GM23248 (cell line): ENCODE measurements around the gene MINDY1. TPM values are rescaled to one million over a fixed set of nuclear protein-coding genes. Genes with fewer than 3 reads are reported as not detected.

Experiments
- DNase-seq: peaks from one replicate; pipeline ENCODE4 v3.0.0-alpha.2; 2015
- H2AFZ ChIP-seq: fragments of 200-600 bp; sonication (generic); 2 replicates; pipeline ENCODE4 v1.6.1; 2016; ENCODE audit warnings: antibody characterized with exemption
- H3F3A ChIP-seq: fragments of 200-600 bp; sonication (generic); 2 replicates; pipeline ENCODE4 v1.6.1; 2016; ENCODE audit warnings: mild to moderate bottlenecking, antibody characterized with exemption, mixed run types; ENCODE audit not compliant: insufficient read depth
- H3K27ac ChIP-seq: fragments of 200-600 bp; sonication (generic); 2 replicates; pipeline ENCODE4 v1.5.1; 2016; ENCODE audit warnings: mild to moderate bottlenecking
- H3K27me3 ChIP-seq: fragments of 200-600 bp; sonication (generic); replicated peaks from 2 replicates; pipeline ENCODE4 v1.6.1; 2016; ENCODE audit warnings: mild to moderate bottlenecking; ENCODE audit not compliant: insufficient read depth
- H3K36me3 ChIP-seq: fragments of 200-600 bp; sonication (generic); 2 replicates; pipeline ENCODE4 v1.6.1; 2016; ENCODE audit warnings: low read depth, mild to moderate bottlenecking
- H3K4me1 ChIP-seq: fragments of 200-600 bp; sonication (generic); 2 replicates; pipeline ENCODE4 v1.6.1; 2016; ENCODE audit warnings: mild to moderate bottlenecking; ENCODE audit not compliant: insufficient read depth
- H3K4me2 ChIP-seq: fragments of 200-600 bp; sonication (generic); one replicate; pipeline ENCODE4 v1.6.1; 2016; ENCODE audit warnings: mild to moderate bottlenecking; ENCODE audit not compliant: unreplicated experiment
- H3K4me3 ChIP-seq: fragments of 200-600 bp; sonication (generic); 2 replicates; pipeline ENCODE4 v1.5.1; 2016; ENCODE audit warnings: mild to moderate bottlenecking
- H3K79me2 ChIP-seq: fragments of 200-600 bp; sonication (generic); 2 replicates; pipeline ENCODE4 v1.6.1; 2016; ENCODE audit warnings: mild to moderate bottlenecking; ENCODE audit not compliant: insufficient read depth
- H3K9ac ChIP-seq: fragments of 200-600 bp; sonication (generic); 2 replicates; pipeline ENCODE4 v1.6.1; 2016; ENCODE audit warnings: mild to moderate bottlenecking
- H3K9me2 ChIP-seq: fragments of 200-600 bp; sonication (generic); 2 replicates; pipeline ENCODE4 v1.6.1; 2016; ENCODE audit warnings: mixed run types, mild to moderate bottlenecking, moderate library complexity; ENCODE audit not compliant: insufficient read depth
- H3K9me3 ChIP-seq: fragments of 200-600 bp; sonication (generic); one replicate; pipeline ENCODE4 v1.6.1; 2017; ENCODE audit warnings: low read depth
- H4K20me1 ChIP-seq: fragments of 200-600 bp; sonication (generic); 2 replicates; pipeline ENCODE4 v1.6.0; 2016; ENCODE audit not compliant: insufficient read depth
- EZH2 ChIP-seq: fragments of 200-600 bp; sonication (generic); IDR thresholded peaks from 2 replicates; pipeline ENCODE4 v1.6.1; 2018; ENCODE audit warnings: antibody characterized with exemption, mild to moderate bottlenecking; ENCODE audit not compliant: insufficient read depth, poor library complexity, severe bottlenecking
- EZH2phosphoT487 ChIP-seq: fragments of 200-600 bp; sonication (generic); IDR thresholded peaks from 2 replicates; pipeline ENCODE4 v1.6.1; 2018; ENCODE audit warnings: antibody characterized with exemption, moderate library complexity, mild to moderate bottlenecking, low read depth; ENCODE audit not compliant: insufficient read depth
- WGBS, 2 experiments: methylation state at CpG; one replicate each; pipeline ENCODE4 v1.1.6; 2015 to 2017; ENCODE audit warnings: low lambda C conversion rate in 2 of 2, low coverage in 1 of 2; ENCODE audit errors: missing lambda C conversion rate in 2 of 2; 5-methylcytosine and 5-hydroxymethylcytosine counted together
- in situ Hi-C: fragments of 300-500 bp; cut with MboI; formaldehyde crosslinking; loops from 2 replicates; pipeline ENCODE4 v1.15.0; 2020
- polyA plus RNA-seq: library from polyadenylated mRNA; unstranded; fragments of >200 nt; fragmentation: Nextera tagmentation; extraction: Ambion mirVana; gene quantifications from 2 replicates; pipeline ENCODE4 v1.2.1, GENCODE V29; 2016
- total RNA-seq: library from RNA; depleted of rRNA; stranded (reverse); fragments of >200 nt; shearing (Covaris generic); gene quantifications from 2 replicates; pipeline ENCODE4 v1.2.3, GENCODE V29; 2014

Gene MINDY1
- total and polyA plus RNA-seq, 2 experiments from 2014 or later = 4.6 to 9.1 TPM

DNA sequence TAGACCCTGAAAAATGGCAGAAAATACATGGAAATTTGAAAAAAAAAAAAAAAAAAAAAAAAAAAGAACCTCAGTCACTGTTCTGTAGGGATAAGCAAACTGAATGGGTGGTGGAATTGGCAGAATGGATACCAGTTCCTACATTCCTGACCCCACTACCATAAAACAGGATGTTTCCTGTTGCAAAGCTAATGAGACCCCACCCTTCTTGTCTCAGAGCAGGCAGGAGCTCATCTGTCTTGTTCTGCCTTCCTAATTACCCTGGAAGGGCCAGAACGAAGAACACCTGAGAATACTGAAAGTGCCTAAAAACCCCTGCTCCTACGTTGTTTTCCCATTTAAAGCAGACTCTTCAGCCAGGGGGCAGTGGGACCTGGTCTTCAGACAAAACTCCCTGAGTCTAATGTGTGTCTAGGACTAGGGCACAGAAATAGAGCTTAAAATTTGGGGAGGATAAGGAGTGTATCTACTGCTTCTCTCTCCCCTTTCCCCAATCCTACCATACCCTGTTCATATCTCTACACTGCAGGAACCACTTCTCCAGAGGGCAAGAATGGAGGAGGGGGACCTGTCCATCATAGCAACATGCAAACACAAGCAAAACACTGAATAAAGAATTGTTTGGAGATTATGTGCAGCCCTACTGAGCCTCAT, 44.8 kb upstream of the MINDY1 start:
- Histone ChIP-seq H3K9me3 (no peaks in the 10 kb centered on the region), H3K36me3 (peaks cover 53% of the 10 kb centered on the region), H3K4me2 (no peak overlapping the region), H3K4me1 (peaks cover 23% of the 10 kb centered on the region), H3K9ac (no peak overlapping the region), H3F3A (peaks cover 77% of the 10 kb centered on the region), H4K20me1 (no peaks in the 10 kb centered on the region; the same call in 1 of the 2 replicates), H2AFZ (no peak overlapping the region), H3K27me3 (no peaks in the 10 kb centered on the region), H3K9me2 (no peaks in the 10 kb centered on the region), H3K4me3 (no peak overlapping the region), H3K27ac (no peak overlapping the region), H3K79me2 (peaks cover 32% of the 10 kb centered on the region)
- in situ Hi-C loops = no loop called here
- no peak for DNase-seq
- TF ChIP-seq EZH2 = no peak
- no peak for TF ChIP-seq EZH2phosphoT487
- 85 to 88% methylated on average over 2 of the region's 2 CpGs for WGBS, 2 experiments

DNA sequence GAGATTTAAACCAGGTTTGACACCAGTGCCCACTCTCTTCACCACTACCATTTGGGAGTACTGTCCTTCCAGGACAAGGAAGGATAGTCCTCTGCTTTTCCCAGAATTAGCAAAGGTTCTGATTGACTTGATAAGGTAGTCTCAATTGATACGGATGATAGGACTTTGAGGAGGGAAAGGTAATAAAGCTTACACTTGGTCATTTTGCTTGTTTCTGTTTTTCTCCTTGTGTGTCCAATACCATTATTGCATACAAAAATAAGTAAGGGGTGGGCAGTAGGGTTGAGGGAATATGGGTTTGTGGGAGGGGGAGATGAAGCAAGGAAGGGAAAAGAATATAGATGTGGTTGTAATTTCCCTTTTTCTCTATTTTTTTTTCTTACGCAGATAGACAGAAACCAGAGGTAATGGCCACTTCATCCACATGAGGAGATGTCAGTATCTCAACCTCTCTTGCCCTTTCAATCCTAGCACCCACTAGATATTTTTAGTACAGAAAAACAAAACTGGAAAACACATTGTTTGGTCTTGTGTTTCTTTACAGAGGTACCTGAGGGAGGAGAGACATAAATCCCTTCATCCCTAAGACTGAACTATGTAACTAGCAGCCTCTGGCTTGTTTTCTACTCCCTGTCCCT, 43.5 kb upstream of the MINDY1 start:
- Histone ChIP-seq H3K4me2 (no peak overlapping the region), H3F3A (peaks cover 72% of the 10 kb centered on the region), H3K27ac (peak overlapping the region; percentile 5; the same call in 1 of the 2 replicates), H3K27me3 (no peaks in the 10 kb centered on the region), H3K79me2 (peaks cover 19% of the 10 kb centered on the region), H3K4me3 (no peak overlapping the region), H4K20me1 (no peaks in the 10 kb centered on the region), H2AFZ (no peak overlapping the region), H3K4me1 (0 out of 2 replicates have a peak, but pooled peaks cover 13% of the 10 kb centered on the region), H3K9me2 (no peaks in the 10 kb centered on the region), H3K9ac (no peak overlapping the region), H3K9me3 (no peaks in the 10 kb centered on the region), H3K36me3 (peaks cover 46% of the 10 kb centered on the region)
- no peak for DNase-seq
- TF ChIP-seq EZH2 (no peak), EZH2phosphoT487 (no peak)
- WGBS, 2 experiments = 78% methylated on average over 2 of the region's 2 CpGs
- in situ Hi-C loops = no loop called here

DNA sequence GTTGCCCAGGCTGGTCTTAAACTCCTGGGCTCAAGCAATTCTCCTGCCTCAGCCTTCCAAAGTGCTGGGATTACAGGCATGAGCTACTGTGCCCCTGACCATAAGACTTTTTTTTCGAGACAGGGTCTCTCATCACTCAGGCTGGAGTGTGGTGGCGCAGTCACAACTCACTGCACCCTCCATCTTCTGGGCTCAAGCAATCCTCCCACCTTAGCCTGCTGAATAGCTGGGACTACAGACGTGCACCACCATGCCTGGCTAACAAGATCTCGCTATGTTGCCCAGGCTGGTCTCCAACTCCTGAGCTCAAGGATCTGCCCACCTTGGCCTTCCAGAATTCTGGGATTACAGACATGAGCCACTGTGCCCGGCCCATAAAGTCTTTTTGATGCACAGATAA, 42.8 kb upstream of the MINDY1 start:
- H2AFZ ChIP-seq = no peak overlapping the region
- peaks cover 38% of the 10 kb centered on the region for H3K36me3 ChIP-seq
- in situ Hi-C loops = no loop called here
- H3K4me2 ChIP-seq = no peak overlapping the region
- H4K20me1 ChIP-seq = no peaks in the 10 kb centered on the region
- no peaks in the 10 kb centered on the region for H3K9me2 ChIP-seq
- H3F3A ChIP-seq = peaks cover 65% of the 10 kb centered on the region
- H3K9me3 ChIP-seq = no peaks in the 10 kb centered on the region
- TF ChIP-seq EZH2 = no peak
- TF ChIP-seq EZH2phosphoT487 = no peak
- no peak for DNase-seq
- H3K9ac ChIP-seq = no peak overlapping the region
- H3K4me3 ChIP-seq = no peak overlapping the region
- 84 to 85% methylated on average over 5 of the region's 5 CpGs for WGBS, 2 experiments
- peaks cover 12% of the 10 kb centered on the region for H3K79me2 ChIP-seq
- no peak overlapping the region for H3K27ac ChIP-seq
- no peaks in the 10 kb centered on the region for H3K27me3 ChIP-seq
- H3K4me1 ChIP-seq = 0 out of 2 replicates have a peak, but pooled peaks cover 13% of the 10 kb centered on the region

DNA sequence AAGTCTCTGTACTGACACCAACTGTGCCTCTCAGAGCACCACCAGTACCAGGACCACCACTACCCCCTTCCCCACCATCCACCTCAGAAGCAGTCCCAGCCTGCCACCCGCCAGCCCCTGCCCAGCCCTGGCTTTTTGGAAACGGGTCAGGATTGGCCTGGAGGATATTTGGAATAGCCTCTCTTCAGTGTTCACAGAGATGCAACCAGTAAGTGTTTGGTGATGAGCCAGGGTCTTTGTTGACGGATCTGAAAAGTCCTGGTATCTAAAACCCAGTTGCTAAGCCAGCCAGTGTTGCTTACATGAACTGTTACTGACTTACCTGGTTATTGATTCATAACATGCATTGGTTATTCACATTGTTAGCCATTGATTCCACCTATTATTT, 41.9 kb upstream of the MINDY1 start:
- Histone ChIP-seq H2AFZ (peak overlapping the region; percentile 89; the same call in 1 of the 2 replicates), H3K9me2 (no peaks in the 10 kb centered on the region), H4K20me1 (no peaks in the 10 kb centered on the region), H3K79me2 (peaks cover 4% of the 10 kb centered on the region), H3K27me3 (no peaks in the 10 kb centered on the region), H3K4me3 (peak overlapping the region; percentile 77), H3K4me1 (0 out of 2 replicates have a peak, but pooled peaks cover 13% of the 10 kb centered on the region), H3K9me3 (no peaks in the 10 kb centered on the region), H3K36me3 (peaks cover 30% of the 10 kb centered on the region), H3K4me2 (peak overlapping the region; percentile 83), H3K27ac (peak overlapping the region; percentile 71), H3F3A (peaks cover 56% of the 10 kb centered on the region), H3K9ac (peak overlapping the region; percentile 84)
- WGBS, 2 experiments = 2% methylated on average over 3 of the region's 3 CpGs
- in situ Hi-C loops = no loop called here
- no peak for DNase-seq
- TF ChIP-seq EZH2phosphoT487 = no peak
- no peak for TF ChIP-seq EZH2
